Spleen (tissue), 11 donors: Measurements from ENCODE around the gene KLHDC2. TPM values are rescaled to one million over a fixed set of nuclear protein-coding genes. Genes with fewer than 3 reads are reported as not detected.

Experiments
- DNase-seq: peaks from one replicate; pipeline ENCODE4 v3.0.0-alpha.2; 2020
- H3K27ac ChIP-seq, 8 donors: fragments of 200-600 bp; sonication (generic) in 7 of 8; 1 replicate in 4 of 8; 2 replicates in 4 of 8; pipeline versions ENCODE4 v1.5.0 to v1.8.0; 2016 to 2021; ENCODE audit warnings: inconsistent platforms in 4 of 8, mild to moderate bottlenecking in 4 of 8, moderate library complexity in 1 of 8
- H3K27me3 ChIP-seq, 7 donors: fragments of 200-600 bp; sonication (generic) in 6 of 7; replicated peaks in 1 of 7; 1 replicate in 4 of 7; 2 replicates in 3 of 7; pipeline versions ENCODE4 v1.5.0 to v1.8.0; 2016 to 2021; ENCODE audit warnings: inconsistent platforms in 3 of 7, mild to moderate bottlenecking in 1 of 7
- H3K36me3 ChIP-seq, 6 donors: fragments of 200-600 bp; sonication (generic) in 5 of 6; 1 replicate in 4 of 6; 2 replicates in 2 of 6; pipeline versions ENCODE4 v1.5.0 to v1.8.0; 2016 to 2021; ENCODE audit warnings: inconsistent platforms in 2 of 6
- H3K4me1 ChIP-seq, 6 donors: fragments of 200-600 bp; sonication (generic) in 5 of 6; 1 replicate in 3 of 6; 2 replicates in 3 of 6; pipeline versions ENCODE4 v1.5.0 to v1.8.0; 2016 to 2021; ENCODE audit warnings: inconsistent platforms in 3 of 6
- H3K4me3 ChIP-seq, 8 donors: fragments of 200-600 bp; sonication (generic) in 7 of 8; 1 replicate in 4 of 8; 2 replicates in 4 of 8; pipeline versions ENCODE4 v1.5.0 to v1.8.0; 2016 to 2021; ENCODE audit warnings: inconsistent platforms in 4 of 8, mild to moderate bottlenecking in 4 of 8, moderate library complexity in 2 of 8
- H3K9me3 ChIP-seq, 8 donors: fragments of 200-600 bp; sonication (generic) in 7 of 8; 1 replicate in 4 of 8; 2 replicates in 4 of 8; pipeline versions ENCODE4 v1.5.0 to v1.8.0; 2016 to 2021; ENCODE audit warnings: inconsistent platforms in 4 of 8
- POLR2A ChIP-seq, 3 donors: fragments of 450-650 bp; IDR thresholded peaks; one replicate each; pipeline ENCODE4 v1.5.1; 2017; ENCODE audit warnings: antibody characterized with exemption in 3 of 3, mild to moderate bottlenecking in 1 of 3
- POLR2AphosphoS5 ChIP-seq, 3 donors: sonication (generic); formaldehyde crosslinking; IDR thresholded peaks; one replicate each; pipeline ENCODE4 v1.5.1; 2017; ENCODE audit warnings: antibody characterized with exemption in 3 of 3
- WGBS, 5 donors: extraction: QIAGEN DNeasy Blood & Tissue Kit in 3 of 5; methylation state at CpG; one replicate each; pipeline versions ENCODE4 v1.1.5 to v1.1.7; 2013 to 2018; 5-methylcytosine and 5-hydroxymethylcytosine counted together
- intact Hi-C: fragments of 100-400 bp; cut with DNase I; formaldehyde crosslinking; loops from one replicate; pipeline ENCODE4 v1.15.0; 2023; ENCODE audit warnings: low total_unique reads
- polyA plus RNA-seq, 3 donors: library from polyadenylated mRNA; stranded (reverse); fragments of 200-250 nt; gene quantifications; one replicate each; pipeline ENCODE4 v1.2.1, GENCODE V29; 2013
- total RNA-seq, 7 donors: library from RNA; depleted of rRNA in 3 of 7; stranded (reverse); fragments of >200 nt in 3 of 7; fragmentation: NEBNext Ultra II Directional in 4 of 7; extraction: Animal tissue kit (Norgen Biotek cat#: 25700) in 4 of 7; gene quantifications; one replicate each; pipeline versions ENCODE4 v1.1.0 to v1.2.1, GENCODE V29; 2016 to 2021
- TF ChIP-seq, protein P1 (sequence below), 11 experiments: fragments of 200-600 bp in 7 of 11; fragments of 450-650 bp in 4 of 11; sonication (generic) in 4 of 11; IDR thresholded peaks in 8 of 11; conservative IDR thresholded peaks in 3 of 11; 1 replicate in 7 of 11; 2 replicates in 4 of 11; pipeline versions ENCODE4 v1.4.0 to v1.8.0; 2016 to 2021; ENCODE audit warnings: antibody characterized with exemption in 11 of 11, inconsistent platforms in 4 of 11, mild to moderate bottlenecking in 1 of 11
- donor health status: healthy with polysubstance abuse.
- donor health status: DM: no; HTN: no; CAD: no; lungs with moderate emphysema.
- donor health status: DM: no; HTN: no; CAD: no.
- donor health status: Bipolar disorder and iron deficiency.
- donor health status: healthy.
- donor health status: DM: no; HTN: no; CAD: no.
- donor health status: DM: yes; HTN: yes; CAD: no.

Gene KLHDC2
- total and polyA plus RNA-seq, 10 donors = 31.9 to 66.8 (median 44.1) TPM

DNA sequence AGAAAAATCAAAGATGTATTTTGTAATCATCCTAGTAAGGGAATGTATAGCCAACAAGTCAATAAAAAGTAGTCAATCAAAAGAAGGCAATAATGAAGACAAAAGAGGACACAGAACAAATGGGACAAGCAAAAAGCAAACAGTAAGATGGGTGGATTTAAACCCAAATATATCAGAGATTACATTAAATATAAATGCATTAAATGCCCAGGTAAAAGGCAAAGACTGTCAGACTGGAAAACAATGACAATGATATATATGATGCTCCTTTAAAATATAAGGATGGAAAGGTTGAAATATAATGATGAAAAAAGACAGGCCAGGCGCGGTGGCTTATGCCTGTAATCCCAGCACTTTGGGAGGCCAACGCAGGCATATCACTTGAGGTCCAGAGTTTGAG lies 48.9 kb downstream of the KLHDC2 start:
- no peak overlapping the region for H3K4me3 ChIP-seq
- H3K27ac ChIP-seq = no peak overlapping the region
- H3K9me3 ChIP-seq = peaks cover 0 to 26% (median 17%) of the 10 kb centered on the region in 8 donors
- no peaks in the 10 kb centered on the region for H3K4me1 ChIP-seq
- no peaks in the 10 kb centered on the region for H3K27me3 ChIP-seq
- TF ChIP-seq, protein P1, sequence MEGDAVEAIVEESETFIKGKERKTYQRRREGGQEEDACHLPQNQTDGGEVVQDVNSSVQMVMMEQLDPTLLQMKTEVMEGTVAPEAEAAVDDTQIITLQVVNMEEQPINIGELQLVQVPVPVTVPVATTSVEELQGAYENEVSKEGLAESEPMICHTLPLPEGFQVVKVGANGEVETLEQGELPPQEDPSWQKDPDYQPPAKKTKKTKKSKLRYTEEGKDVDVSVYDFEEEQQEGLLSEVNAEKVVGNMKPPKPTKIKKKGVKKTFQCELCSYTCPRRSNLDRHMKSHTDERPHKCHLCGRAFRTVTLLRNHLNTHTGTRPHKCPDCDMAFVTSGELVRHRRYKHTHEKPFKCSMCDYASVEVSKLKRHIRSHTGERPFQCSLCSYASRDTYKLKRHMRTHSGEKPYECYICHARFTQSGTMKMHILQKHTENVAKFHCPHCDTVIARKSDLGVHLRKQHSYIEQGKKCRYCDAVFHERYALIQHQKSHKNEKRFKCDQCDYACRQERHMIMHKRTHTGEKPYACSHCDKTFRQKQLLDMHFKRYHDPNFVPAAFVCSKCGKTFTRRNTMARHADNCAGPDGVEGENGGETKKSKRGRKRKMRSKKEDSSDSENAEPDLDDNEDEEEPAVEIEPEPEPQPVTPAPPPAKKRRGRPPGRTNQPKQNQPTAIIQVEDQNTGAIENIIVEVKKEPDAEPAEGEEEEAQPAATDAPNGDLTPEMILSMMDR (IDR thresholded peaks at IDR 0.05 in 8 of 11, conservative IDR thresholded peaks at IDR 0.05 in 3 of 11) = no peak
- TF ChIP-seq POLR2AphosphoS5 (IDR thresholded peaks at IDR 0.05) (no peak), POLR2A (IDR thresholded peaks at IDR 0.05) (no peak)
- peaks cover 9 to 95% (median 74%) of the 10 kb centered on the region in 6 donors for H3K36me3 ChIP-seq
- intact Hi-C loops = no loop called here
- no peak for DNase-seq
- 93 to 100% (median 99%) methylated on average over 3 of the region's 3 CpGs for WGBS, 5 donors

DNA sequence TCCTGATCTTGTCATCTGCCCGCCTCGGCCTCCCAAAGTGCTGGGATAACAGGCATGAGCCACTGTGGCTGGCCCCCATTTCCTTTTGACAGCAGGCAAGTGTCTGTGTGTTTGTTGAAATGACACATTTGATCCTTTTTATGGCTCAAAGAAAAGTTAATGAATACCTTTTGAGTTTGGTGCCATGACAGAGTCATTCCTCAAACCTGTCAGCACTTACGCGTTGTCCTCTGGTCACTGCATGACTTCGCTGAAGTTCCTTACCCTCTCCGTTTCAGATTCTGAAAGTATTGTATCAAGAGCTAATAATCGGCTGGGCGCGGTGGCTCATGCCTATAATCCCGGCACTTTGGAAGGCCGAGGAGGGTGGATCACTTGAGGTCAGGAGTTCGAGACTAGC lies 52.2 kb downstream of the KLHDC2 start:
- no peak overlapping the region for H3K27ac ChIP-seq
- peaks cover 0 to 14% (median 12%) of the 10 kb centered on the region in 8 donors for H3K9me3 ChIP-seq
- H3K4me3 ChIP-seq = no peak overlapping the region
- intact Hi-C loops = no loop called here
- H3K27me3 ChIP-seq = no peaks in the 10 kb centered on the region
- no peak for DNase-seq
- TF ChIP-seq POLR2AphosphoS5 (IDR thresholded peaks at IDR 0.05) (no peak), POLR2A (IDR thresholded peaks at IDR 0.05) (no peak)
- TF ChIP-seq, protein P1 (IDR thresholded peaks at IDR 0.05 in 8 of 11, conservative IDR thresholded peaks at IDR 0.05 in 3 of 11) = no peak
- peaks cover 14 to 95% (median 76%) of the 10 kb centered on the region in 6 donors for H3K36me3 ChIP-seq
- WGBS, 5 donors = 95 to 100% (median 97%) methylated on average over 12 of the region's 12 CpGs
- no peaks in the 10 kb centered on the region for H3K4me1 ChIP-seq

DNA sequence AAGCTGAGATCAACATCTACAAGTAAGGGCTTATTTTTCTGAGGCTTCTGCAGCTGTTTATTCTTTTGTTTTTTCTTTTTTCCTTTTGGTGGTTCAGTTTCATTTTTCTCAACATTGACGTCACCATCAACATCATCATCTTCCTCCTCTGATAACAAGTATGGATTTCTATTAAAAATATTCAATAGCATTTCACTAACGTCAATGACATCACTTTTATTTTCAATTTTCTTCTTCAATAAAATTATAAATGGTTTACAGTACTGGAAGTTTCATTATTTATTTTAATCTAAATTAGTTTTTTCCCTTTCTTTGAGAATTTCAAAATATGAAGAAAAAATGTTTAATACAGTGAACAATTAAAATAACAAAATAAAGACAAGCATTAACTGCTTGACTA lies 60.7 kb downstream of the KLHDC2 start:
- TF ChIP-seq, protein P1 (IDR thresholded peaks at IDR 0.05 in 8 of 11, conservative IDR thresholded peaks at IDR 0.05 in 3 of 11) = no peak
- H3K4me3 ChIP-seq = no peak overlapping the region
- DNase-seq = no peak
- H3K4me1 ChIP-seq = peaks cover 0 to 6% (median 0%) of the 10 kb centered on the region in 6 donors
- H3K27me3 ChIP-seq = no peaks in the 10 kb centered on the region
- no peaks in the 10 kb centered on the region for H3K9me3 ChIP-seq
- intact Hi-C loops = no loop called here
- WGBS, 5 donors = 88 to 93% (median 91%) methylated on average over 2 of the region's 2 CpGs
- no peak overlapping the region for H3K27ac ChIP-seq
- H3K36me3 ChIP-seq = peaks cover 9 to 100% (median 94%) of the 10 kb centered on the region in 6 donors

Other genes starting within 250 kb of the KLHDC2 start
- 1,000 to 10,000 TPM; 1,240 to 4,577 (median 1,855) TPM for gene RPS29, start 181.8 kb upstream of the KLHDC2 start, total RNA-seq
- gene RPS29, start 181.8 kb upstream of the KLHDC2 start, polyA plus RNA-seq = over 10,000 TPM in 1 of 3 donors, 1,000 to 10,000 TPM in 2; 5,592 to 11,620 (median 9,371) TPM
- 10 to 100 TPM in 5 of 7 donors, 1 to 10 TPM in 2; 8.8 to 16.5 (median 12.7) TPM for gene LRR1, start 169.2 kb upstream of the KLHDC2 start, total RNA-seq
- 10 to 100 TPM; 10.7 to 11.8 (median 11.7) TPM for gene LRR1, start 169.2 kb upstream of the KLHDC2 start, polyA plus RNA-seq
- 100 to 1,000 TPM; 122 to 222 (median 157) TPM for gene RPL36AL, start 147.5 kb upstream of the KLHDC2 start, total RNA-seq
- 100 to 1,000 TPM; 416 to 638 (median 530) TPM for gene RPL36AL, start 147.5 kb upstream of the KLHDC2 start, polyA plus RNA-seq
- 10 to 100 TPM; 33.3 to 43.5 (median 39.7) TPM for gene MGAT2, start 147.4 kb upstream of the KLHDC2 start, total RNA-seq
- gene MGAT2, start 147.4 kb upstream of the KLHDC2 start, polyA plus RNA-seq = 10 to 100 TPM; 20.5 to 23.9 (median 23.5) TPM
- 10 to 100 TPM in 1 of 7 donors, 1 to 10 TPM in 6; 3.9 to 10.1 (median 6.3) TPM for gene DNAAF2, start 132.9 kb upstream of the KLHDC2 start, total RNA-seq
- 1 to 10 TPM; 6.5 to 6.9 (median 6.6) TPM for gene DNAAF2, start 132.9 kb upstream of the KLHDC2 start, polyA plus RNA-seq
- 1 to 10 TPM; 1.8 to 7.4 (median 3.9) TPM for gene POLE2, start 79.9 kb upstream of the KLHDC2 start, total RNA-seq
- 1 to 10 TPM; 3.0 to 4.9 (median 3.5) TPM for gene POLE2, start 79.9 kb upstream of the KLHDC2 start, polyA plus RNA-seq
- 10 to 100 TPM in 4 of 7 donors, 1 to 10 TPM in 3; 5.9 to 12.8 (median 10.2) TPM for gene KLHDC1, start 75.0 kb upstream of the KLHDC2 start, total RNA-seq
- gene KLHDC1, start 75.0 kb upstream of the KLHDC2 start, polyA plus RNA-seq = 1 to 10 TPM; 3.1 to 4.3 (median 3.2) TPM
- gene NEMF, start 84.6 kb downstream of the KLHDC2 start, total RNA-seq = 100 to 1,000 TPM in 2 of 7 donors, 10 to 100 TPM in 5; 77.3 to 187 (median 84.7) TPM
- 10 to 100 TPM; 24.3 to 35.0 (median 29.3) TPM for gene NEMF, start 84.6 kb downstream of the KLHDC2 start, polyA plus RNA-seq
- gene ARF6, start 124.9 kb downstream of the KLHDC2 start, total RNA-seq = 10 to 100 TPM; 74.3 to 89.1 (median 83.6) TPM
- gene ARF6, start 124.9 kb downstream of the KLHDC2 start, polyA plus RNA-seq = 10 to 100 TPM; 39.0 to 63.9 (median 43.9) TPM